IPS-NIHi7 (cell line): Measurements from ENCODE around the gene METAP1.
"Not testable (repeated sequence)": the region's sequence is repeated elsewhere in the genome, so short reads cannot be mapped to it uniquely, and the experiment has no call there.

ENCODE experiments used
- DNase-seq: peaks from one replicate; pipeline ENCODE4 v3.0.0; 2012; ENCODE audit warnings: mixed read lengths; ENCODE audit errors: extremely low spot score

Gene METAP1

DNA sequence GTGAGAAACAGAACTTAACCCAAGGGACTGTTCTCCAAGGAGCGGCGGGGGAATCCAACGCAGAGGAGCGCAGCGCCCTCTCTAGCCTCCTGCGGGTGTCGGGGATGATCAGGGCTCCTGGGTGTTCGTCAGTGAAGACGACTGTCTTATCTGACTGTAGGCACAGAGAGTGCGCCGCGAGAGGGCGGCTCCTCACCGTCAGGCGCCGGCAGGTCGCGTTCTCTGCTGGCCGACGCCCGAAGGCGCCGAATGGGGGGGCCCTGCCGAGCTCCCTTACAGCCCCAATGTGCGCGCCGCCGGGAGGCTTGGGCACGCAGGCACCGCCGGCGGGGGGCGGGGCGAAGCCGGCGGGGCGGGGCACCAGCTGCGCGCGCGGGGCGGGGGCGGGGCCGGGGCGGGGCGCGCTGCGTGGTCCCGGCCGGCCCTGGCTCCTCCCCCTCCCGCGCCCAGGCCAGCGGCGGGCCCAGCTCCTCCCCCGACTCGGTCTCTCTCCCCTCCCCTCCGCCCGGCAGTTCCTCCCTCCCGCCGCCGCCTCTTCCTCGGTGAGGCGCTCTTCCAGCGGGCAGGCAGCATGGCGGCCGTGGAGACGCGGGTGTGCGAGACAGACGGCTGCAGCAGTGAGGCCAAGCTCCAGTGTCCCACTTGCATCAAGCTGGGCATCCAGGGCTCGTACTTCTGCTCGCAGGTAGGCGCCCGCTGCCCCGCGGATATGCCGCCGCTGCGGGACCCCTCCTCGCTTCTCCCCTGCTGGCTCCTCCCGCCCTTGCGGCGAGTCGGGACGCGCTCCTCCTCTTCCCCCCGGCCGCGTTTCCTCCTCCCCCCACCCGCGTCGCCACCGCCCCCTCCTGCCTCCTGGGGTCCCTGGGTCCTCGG is at the start of gene METAP1:
Gene METAP1, plus strand, starts transcription at position 539 of the 873 bp plus-strand sequence. Its CDS starts 33 bp downstream, at position 572.
- DNase-seq, result peak; percentile 92

DNA sequence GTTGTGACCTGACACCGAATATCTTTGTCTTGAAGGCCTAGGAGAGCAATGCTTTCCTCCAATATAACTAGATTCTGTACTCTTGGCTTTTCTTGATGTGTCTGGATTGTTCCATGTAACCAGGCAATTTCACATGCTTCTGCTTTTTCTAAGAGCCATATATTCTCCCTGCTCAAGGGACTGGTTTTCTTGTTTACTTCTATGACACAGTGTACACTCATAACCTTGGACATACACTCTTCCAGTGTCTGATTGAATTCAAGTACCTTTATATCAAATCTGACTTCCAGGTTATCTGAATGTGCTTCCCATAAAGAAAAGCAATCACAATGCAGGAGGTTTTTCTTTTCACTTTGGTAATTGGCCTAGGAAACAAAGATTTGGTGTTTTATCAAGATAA is 49.2 kb upstream of the METAP1 start:
- DNase-seq, result no peak

DNA sequence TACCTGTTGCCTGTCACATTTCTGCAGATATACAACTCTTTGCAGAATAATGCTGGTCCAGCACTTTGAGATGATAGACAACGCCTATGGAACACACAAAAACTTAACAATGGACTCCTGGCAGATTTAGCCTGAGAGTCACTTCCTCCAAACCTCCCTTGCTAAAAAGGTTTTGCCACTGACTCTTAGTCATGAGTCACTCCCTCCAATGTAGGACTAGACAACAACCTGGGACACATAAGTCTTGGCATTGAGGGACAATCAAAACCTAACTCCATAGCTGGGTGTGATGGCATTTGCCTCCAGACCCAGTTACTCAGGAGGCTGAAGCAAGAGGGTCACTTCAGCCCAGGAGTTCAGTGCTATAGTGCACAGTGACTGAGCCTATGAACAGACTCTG is 44.6 kb upstream of the METAP1 start:
- no peak for DNase-seq

DNA sequence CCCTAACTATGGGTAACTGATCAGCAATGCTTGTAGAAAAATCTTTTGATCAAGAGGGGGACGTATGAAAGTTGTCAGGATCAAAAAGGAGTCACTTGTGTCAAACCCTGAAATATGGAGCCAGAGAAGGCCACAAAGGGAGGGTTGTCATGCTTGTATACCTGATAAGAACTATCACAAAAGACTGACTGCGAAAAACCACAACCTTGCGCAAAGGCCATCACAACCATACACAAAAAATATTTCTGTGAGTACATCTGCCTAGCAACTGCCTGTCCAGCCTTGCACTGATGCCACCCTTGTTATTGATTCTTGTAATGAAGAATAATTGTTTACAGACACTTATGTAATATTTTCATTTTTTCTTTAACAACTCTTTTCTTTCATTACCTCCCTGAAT is 43.8 kb upstream of the METAP1 start:
- no peak for DNase-seq

DNA sequence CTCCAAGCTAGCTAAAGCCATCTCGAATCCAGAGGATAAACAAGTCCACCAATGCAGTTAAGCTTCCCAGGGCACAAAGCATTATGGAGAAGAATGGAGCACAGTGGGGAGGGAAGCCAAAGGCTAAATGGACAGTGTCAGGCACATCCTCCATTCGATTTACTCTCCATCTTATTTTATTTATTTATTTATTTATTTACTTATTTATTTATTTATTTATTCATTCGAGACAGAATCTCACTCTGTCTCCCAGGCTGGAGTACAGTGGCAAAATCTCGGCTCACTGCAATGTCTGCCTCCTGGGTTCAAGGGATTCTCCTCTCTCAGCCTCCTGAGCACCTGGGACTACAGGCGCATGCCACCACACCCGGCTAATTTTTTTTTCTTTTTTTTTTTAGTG is 40.3 kb upstream of the METAP1 start:
- DNase-seq, result no peak

DNA sequence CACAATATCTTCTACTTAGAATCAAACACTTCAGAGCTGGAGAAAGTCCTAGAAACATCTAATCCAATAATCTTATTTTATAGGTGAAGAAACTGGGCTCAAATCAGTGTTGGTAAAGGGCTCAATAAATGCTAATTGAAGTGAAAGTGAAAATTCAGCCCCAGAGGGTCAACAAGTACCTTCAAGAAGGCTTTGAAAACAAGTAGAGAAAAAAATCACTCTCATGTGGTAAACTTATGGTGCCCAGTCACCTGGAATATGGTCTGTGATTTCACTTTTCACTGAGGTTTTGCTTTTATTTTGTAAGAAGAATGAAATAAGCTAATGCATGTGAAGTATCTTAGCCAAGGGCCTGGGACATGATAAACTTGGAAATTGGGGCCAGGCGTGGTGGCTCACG is 37.5 kb upstream of the METAP1 start:
- no peak for DNase-seq

DNA sequence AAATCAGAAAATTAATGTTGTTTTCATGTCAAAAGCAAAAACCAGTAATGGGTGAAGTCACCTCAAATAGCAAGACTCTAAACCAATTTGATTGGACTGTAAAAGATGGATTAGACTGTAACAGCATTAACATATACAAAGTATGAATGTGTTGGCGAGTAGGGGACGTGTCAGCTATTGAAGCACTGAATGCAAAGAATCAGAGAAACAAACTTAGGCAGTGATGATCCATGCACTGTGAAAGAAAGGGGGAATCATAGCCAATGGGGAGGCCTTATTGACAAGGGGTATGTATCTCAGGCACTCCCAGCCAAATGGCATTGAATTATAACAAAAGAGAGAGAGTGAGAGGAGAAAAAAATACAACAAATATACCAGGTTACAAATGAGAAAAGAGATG is 36.1 kb upstream of the METAP1 start:
- DNase-seq, result no peak

DNA sequence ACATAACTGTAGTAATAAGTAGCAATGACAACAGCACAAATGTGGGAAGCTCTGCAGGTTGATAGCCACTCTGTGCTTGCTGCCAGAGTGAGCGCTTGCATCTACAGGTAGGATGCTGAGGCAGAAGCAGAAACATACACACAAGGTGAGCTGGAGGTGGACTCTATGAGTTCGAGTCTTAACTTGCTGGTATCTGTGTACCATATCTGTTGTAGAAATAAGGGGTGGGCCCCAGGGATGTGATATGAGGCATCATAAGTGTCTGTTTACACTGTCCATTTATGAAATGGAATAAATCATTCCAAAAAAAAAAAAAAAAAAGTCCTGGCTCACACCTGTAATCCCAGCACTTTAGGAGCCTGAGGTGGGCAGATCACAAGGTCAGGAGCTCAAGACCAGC is 33.8 kb upstream of the METAP1 start:
- no peak for DNase-seq

DNA sequence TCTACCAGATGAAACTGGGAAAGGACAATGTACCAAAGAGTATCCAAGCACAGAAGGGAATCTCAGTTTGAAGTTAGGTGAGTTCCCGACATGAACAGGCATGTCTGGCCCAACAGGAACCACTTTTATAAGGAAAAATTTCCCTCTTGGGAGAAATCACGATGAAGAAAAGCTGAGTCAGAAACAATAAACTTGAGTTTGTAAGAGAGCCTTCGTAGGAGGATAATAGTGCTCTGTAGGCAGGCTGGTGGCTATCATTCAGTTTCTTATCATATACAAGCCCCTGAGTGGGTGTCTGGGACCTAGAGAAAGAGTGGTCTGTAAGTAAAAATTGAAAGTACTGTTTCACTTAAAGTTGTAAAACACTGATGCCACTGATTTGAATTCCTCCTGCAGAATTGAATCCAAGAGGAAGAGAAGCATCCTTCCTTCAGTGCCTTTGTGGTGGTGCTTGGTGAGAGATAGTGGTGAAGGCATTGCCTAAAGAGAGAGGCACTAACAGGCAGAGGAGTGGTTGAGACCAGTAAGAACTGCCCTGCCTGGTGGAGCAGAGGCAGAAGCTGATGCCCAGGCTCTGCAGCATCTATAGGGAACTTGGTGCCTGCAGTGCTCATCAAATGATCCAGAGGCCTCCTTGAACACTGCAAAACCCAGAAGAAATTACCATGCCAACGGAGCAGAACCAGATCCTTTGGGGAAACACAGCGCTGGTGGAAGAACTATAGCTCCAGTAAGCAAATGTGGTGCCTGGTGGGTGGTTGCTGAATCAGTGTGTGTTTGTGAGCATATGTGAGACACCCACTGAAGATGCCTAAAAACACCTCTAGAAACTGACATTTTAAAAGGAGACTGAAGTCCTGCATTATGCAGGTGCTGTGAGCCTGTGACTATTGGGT is 31.7 kb upstream of the METAP1 start:
- no peak for DNase-seq

DNA sequence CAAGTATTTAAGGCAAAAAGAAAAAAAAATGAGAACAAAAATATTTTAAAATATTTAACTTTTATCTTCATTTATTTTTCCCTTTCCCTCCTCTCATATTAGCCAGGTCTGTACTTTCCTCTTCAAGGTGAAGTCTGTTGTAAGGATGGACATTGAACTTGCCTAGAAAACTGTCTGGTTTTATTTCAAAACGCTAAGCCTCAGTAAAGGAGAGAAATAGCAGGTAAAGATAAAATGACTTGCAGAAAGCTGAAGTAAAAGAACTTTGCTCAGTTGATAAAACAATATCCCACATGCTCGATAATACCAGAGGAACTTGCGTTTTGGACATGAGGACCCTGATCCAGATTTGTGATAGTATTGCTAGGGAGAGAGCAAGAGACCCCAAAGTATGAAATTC is 28.6 kb upstream of the METAP1 start:
- no peak for DNase-seq

DNA sequence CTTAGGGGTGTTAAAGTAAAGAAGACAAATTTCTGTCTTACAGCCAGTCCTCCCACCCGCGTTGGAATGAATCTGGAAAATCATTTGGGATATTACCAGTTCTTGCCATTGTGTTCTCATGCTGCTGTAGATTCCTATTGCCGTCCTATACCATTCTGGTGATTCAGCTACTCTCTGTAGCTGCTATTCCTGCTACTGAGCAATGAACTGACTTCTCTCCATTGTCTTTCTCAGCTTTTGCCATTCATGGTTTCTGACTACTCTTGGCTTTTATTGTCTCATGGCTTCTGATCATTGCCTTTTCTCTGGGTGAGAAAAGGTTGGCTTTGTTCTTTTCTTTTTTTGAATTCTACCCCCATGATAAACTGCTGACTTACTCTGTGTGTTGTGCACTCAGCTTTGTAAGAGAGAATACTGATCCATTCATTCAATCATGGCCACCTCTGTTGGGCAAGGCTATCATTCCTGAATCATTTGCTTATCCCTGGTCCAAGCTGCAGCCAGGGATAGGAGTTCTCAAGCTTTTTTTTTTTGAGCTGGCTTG is 27.7 kb upstream of the METAP1 start:
- no peak for DNase-seq

DNA sequence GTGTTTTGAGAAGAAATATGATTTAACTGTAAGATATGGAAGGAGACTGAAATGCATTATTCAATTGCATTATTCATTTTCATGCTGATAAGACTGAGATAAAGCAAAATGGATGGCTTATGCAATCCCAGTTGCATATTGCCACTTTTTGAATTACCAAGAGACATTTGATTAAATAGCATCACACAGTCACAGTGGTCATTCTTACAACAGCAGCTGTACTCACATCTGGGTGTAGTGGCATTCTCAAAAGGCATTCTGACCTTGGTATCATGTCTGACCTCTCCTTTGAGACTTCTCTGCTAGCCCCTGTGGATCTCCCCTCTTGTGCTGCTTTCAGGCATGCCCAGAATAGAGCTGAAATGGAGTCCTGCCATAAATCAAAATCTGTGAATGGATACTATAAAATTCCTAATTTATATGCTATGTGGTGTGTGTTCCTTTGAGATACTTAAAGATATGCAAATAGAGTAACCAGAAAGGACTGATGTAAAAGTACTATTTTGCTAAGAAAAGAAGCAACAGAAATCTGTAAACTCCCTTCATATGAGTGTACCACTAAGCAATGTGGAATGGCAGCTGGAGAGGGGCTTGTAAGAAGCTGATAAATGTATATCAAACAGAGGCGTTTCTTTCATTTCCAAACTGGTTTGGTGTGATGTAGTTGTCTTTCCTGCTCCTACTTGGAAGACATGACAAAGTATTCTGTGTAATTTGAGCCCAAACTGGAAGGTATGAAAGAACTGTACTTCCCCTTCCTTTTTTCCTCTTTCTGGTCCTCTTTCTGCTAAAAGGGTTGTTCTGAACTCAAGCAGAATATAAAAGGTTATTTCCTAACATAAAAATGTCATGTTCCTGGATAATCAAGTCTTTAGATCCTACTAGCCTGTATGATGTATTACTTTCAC is 25.4 kb upstream of the METAP1 start:
- no peak for DNase-seq

DNA sequence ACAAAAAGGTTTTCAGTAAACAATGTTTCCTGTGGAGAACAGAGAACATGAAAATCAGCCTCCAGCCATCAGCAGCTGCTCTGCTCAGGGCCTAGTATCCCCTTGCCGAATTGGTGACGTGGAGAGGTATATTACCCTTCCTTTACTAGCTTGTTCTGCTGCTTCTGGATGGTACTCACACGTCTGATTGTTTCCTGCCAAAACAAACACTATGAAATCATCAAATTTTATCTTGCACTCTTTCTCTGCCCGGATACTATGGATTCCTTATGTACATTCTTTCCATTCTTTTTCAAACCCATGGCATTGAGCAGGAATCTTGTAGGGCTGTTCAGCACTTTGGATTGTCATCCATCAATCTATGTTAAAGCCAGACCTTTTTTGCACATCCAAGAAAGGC is 18.8 kb upstream of the METAP1 start:
- no peak for DNase-seq

DNA sequence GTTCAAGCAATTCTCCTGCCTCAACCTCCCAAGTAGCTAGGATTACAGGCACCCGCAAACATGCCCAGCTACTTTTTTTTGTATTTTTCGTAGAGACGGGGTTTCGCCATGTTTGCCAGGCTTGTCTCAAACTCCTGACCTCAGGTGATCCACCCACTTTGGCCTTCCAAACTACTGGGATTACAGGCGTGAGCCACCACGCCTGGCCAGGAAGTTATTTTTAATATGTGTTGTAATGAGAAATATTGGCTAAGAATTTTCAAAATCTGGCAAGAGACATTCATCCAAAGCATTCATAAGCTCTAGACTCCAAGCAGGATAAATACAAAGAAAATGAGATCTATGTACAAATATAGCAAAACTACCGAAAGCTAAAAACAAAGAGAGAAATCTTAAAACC is 18.0 kb upstream of the METAP1 start:
- DNase-seq, result no peak

DNA sequence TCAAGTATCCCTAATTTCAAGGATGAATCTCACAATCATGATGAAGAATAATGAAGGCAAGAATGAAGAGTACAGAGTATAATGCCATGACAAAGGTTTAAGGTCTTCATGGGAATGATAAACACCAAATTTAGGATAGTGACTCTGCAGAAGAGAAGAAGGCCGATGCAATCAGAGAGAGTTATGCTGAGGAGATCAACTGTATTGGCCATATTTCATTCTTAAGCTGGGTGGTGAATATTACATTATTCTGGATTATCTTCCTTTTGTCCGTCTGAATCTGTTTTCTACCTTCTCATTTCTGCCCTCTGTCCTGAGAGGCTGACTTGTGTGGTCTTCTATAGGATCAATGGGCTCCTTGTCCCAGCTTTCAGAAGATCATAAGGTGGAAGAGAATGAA is 7.8 kb upstream of the METAP1 start:
- no peak for DNase-seq

DNA sequence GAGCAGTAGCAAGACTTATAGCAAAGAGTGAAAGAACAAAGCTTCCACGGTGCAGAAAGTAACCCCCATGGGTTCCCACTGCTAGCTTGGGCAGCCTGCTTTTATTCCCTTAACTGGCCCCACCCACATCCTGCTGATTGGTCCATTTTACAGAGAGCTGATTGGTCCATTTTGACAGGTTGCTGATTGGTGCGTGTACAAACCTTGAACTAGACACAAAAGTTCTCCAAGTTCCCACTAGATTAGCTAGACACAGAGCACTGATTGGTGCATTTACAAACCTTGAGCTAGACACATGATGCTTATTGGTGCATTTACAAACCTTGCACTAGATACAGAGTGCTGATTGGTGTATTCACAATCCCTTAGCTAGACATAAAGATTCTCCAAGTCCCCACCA is 2.7 kb upstream of the METAP1 start:
- DNase-seq, result not testable (repeated sequence)

DNA sequence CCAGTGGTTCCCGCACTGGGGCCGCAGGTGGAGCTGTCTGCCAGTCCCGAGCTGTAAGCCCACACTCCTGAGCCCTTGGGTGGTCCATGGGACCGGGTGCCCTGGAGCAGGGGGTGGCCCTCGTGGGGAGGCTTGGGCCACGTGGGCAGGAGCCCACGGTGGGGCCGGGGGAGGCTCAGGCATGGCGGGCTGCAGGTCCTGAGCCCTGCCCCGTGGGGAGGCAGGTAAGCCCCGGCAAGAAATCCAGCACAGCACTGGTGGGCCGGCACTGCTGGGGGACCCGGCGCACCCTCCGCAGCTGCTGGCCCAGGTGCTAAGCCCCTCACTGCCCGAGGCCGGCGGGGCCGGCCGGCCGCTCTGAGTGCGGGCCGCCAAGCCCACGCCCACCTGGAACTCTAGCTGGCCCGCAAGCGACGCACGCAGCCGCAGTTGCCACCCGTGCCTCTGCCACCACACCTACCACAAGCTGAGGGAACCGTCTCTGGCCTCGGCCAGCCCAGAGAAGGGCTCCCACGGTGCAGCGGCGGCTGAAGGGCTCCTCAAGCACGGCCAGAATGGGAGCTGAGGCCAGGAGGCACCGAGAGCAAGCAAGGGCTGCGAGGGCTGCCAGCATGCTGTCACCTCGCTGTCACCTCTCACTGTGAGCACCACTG is 2.0 kb upstream of the METAP1 start:
- DNase-seq, result no peak

DNA sequence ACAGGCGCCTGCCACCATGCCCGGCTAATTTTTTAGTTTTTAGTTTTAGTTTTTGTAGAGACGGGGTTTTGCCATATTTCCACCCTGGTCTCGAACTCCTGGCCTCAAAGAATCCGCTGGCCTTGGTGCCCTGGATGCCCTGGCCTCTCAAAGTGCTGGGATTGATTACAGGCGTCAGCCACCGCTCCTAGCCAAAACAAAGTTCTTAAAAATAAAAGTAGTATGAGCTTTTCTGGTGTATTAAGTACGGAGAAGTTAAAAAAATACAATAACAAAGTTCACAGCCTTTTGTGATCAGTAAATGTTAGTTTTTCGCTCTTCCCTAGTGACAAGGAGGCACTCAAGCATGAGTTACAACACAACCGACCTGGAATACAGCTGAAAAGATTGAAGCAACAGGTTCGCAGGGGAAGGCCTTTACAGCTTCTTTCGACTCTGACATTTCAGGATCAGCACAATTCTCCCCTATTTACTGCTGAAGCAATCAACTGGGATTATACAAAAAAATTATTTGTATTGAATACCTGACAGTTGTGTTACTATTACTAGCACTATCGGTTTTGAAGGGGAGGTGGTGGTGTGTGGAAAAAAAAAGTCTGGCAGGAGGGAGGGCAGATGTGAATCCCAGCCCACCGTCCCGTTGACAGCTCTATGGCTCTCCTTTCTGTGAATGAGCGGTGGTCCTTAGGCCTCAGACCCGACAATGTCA is 893 bp upstream of the METAP1 start:
- no peak for DNase-seq

DNA sequence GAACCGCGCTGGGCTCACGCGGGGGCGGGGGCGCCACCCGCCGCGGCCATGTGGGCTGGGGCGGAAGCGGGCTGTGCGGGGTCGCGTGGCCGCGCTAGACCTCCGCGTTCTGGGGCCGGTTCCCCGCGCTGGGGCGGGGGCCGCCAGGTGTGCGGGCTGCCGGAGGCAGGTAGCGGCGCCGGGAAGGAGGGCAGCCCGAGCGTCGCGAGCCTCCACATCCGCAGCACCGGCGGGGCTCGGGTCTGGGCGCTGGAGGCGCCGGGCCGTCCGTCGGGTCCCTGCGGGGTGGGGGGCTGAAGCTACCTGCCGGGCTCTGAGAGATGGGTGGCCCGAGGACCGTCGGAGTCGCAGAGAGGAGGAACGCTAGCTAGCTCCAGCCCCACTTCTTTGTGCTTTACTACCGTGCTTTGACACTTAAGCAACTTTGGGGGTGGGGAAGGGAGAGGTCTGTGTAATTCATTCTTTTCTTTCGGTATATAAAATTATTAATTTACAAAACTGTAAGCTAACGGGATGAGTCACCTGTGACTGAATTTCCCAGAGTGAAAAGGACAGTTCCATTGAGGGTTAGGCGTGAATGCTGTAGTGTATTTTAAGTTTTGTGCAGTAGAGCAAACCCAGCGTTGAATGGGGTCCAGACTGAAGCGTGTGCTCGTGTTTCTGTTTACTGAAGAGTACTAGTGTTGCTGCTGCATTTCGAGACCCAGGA is 689 bp downstream of the METAP1 start:
- DNase-seq, result peak; percentile 20

DNA sequence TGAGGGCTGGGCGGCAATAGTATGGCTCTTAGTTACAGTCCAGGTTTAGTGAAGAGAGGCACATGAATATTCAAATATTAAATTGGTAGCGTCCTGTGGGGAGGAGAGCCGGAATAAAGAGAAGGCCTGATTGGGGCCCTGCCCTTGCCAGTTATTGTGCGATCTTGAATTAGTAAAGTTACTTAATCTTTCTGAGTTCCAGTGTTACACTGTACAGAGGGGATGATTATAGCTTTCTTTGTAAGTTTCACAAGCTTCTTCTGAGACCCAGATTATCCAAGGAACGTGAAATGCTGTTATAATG is 1.2 kb downstream of the METAP1 start:
- DNase-seq, result no peak
